RKO (cell line): ENCODE results near the gene UNCX.
"Not testable (repeated sequence)": the region's sequence is repeated elsewhere in the genome, so short reads cannot be mapped to it uniquely, and the experiment has no call there.

Source experiments
- DNase-seq: peaks from one replicate; pipeline ENCODE4 v3.0.0-alpha.2; 2016; ENCODE audit warnings: low spot score

UNCX gene

DNA sequence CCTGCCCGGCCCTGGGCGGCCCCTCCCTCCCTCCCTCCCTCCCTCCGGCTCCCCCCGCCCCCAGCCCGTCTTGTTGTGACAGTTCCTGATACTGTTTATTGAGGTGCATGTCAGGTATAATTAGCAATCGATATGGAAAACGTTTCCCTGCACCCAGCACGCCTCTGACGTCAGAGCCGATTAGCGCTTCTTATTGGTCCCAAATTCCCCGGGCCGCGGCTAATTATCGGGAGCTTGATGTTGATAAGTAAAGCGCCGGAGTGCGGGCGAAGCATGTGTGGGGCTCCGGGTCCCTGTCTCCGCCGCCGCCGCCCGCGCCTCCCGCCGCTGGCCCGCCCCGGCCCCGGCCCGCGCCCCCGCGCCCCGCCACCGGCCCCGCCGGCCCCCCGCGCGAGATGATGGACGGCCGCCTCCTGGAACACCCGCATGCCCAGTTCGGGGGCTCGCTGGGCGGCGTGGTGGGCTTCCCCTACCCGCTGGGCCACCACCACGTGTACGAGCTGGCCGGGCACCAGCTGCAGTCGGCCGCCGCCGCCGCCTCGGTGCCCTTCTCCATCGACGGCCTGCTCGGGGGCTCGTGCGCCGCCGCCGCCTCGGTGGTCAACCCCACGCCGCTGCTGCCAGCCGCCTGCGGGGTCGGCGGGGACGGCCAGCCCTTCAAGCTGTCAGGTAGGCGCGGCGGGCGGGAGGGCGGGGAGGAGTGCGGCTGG, at the start of gene UNCX:
UNCX (plus strand) TSS at position 250 of the 710 bp plus-strand sequence; CDS start at position 396, 146 bp downstream.
- DNase-seq = no peak

DNA sequence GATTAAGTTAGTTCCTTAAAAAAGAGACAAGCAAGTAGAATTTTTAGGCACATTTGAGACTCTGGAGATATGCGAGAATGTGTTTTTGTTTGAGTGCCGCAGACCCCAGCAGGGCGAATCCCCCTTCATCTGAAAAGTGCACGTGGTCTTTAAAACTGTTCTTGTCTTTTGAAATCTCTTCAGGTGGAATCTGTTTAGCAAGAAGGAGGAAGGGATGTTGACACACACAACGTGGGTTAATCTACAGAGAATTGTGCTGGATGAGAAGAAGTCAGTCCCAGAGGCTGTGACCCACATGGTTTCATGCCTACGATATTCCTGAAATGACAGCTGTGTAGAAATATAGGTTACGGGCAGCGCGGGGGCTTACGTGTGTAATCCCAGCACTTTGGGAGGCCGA, 45.5 kb upstream of the UNCX start:
- no peak for DNase-seq

GRCh38 chr7:1188720-1189294, 43.9 kb upstream of the UNCX start:
- DNase-seq = no peak

DNA sequence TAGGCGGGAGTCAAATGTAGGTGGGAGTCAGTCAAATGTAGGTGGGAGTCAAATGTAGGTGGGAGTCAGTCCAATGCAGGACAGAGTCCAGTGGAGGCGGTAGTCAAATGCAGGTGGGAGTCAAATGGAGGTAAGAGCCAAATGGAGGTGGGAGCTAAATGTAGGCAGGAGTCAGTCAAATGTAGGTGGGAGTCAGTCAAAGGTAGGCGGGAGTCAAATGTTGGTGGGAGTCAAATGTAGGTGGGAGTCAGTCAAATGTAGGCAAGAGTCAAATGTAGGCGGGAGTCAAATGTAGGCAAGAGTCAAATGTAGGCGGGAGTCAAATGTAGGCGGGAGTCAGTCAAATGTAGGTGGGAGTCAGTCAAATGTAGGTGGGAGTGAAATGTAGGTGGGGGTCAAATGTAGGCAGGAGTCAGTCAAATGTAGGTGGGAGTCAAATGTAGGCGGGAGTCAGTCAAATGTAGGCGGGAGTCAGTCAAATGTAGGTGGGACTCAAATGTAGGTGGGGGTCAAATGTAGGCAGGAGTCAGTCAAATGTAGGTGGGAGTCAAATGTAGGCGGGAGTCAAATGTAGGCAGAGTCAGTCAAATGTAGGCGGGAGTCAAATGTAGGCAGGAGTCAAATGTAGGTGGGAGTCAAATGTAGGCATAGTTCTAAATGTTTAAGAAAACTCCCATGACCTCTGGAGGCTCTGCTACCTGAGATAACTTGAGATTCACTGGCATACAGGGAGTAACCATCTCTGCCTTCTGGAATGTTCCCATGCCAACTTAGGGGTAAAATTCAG, 42.5 kb upstream of the UNCX start:
- DNase-seq = no peak

DNA sequence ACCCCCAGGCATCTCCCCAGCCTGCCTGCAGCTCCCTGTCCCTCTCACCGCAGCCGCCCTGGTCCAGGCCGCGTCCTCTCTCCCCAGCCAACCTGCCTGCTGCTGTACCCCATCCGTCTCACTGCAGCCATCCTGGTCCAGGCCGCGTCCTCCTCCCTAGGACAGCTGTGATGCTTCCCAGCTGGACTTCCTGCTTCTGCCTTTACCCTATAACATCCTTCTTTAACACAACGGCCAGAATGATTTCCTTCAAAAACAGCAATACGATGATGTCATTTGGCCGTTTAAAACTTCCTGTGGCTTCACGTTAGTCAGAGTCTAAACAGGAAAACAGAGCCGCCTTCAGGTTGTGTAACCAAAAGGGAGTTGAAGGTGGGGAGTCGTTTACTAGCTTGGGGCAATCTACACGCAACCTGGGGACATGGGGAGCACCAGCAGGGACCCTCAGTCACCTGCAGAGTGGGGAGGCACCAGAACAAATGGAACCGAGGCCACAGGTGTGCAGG, 40.4 kb upstream of the UNCX start:
- DNase-seq = peak; percentile 75

DNA sequence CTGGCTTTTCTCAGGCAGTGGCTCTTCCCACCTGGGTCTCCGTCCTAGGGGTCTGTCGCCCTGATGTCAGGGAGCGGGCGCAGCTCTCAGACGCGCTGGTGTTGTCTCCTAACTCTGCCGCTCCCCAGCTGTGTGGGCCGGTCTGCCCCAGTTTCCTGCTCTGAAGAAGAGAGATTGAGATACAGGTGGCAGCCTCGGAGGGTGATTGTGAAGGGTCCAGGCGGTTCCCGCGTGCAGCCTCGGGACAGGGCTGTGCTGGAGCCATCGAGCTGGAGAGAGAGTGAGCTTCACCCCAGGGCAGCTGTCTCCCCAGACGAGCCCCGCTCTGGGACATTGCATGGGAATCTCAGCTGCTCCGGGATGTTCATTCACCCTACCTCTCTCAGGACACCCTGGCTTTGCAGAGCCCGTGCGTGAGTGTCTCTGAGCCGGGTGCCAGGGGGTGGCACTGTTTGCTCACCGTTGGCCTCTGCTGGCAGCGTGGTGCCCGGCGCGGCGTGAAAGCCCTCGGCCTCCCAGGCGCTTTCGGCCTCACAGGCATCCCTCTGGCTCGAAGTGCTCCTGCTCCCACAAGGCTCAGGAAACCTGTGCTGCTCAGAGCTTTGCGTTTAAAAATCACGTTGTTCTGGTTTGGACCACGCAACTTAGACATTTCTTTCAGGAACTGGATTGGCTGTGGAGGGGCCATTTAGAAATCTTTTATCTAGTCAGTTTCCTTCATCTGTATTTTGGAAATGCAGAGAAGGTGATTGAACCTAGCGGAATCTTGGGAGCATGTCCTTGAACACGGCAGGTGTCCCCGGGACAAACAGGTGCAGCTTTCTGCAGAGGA, 38.9 kb upstream of the UNCX start:
- peak; percentile 25 for DNase-seq

GRCh38 chr7:1196441-1196840, 36.2 kb upstream of the UNCX start:
- not testable (repeated sequence) for DNase-seq

DNA sequence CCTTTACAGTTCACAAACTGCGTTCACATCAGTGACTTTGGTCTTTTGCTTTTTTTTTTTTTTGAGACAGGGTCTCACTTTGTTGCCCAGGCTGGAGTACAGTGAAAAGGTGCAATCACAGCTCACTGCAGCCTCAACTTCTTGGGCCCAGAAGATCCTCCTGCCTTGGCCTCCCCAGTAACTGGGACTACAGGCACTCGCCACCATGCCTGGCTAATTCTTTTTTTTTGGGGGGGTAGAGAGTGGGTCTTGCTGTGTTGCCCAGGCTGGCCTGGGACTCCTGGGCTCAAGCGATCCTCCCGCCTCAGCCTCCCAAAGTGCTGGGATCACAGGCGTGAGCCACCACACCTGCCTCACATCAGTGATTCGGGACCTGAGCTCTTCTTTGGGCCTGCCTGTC, 35.7 kb upstream of the UNCX start:
- no peak for DNase-seq

DNA sequence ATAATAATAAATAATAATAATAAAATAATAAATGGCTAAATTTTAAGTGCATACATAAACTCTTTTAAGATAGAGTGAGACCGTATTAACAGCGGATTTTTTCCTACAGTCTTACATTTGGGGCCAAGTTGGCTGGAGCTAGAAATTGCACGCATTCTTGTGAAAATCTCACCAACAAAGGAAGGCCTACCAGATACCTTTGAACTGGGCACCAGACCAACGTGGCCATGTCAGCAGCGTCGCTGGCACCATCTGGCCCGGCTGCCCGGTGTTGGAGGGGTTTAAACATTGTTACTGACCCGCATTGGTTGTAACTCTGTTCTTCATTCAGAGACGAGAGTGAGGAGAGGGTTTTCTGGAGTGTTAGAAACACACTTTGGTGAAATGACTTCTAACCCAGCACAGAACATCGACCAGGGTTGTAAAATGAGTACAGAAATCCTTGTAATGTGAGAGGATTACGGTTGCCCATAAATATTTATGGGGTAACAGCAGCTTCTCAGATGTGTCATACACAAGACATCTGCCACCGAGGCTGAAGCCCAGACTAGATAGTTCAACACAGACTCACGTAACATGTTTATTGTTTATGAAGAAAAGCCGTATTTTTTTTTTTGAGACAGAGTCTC, 34.6 kb upstream of the UNCX start:
- no peak for DNase-seq

GRCh38 chr7:1200045-1200444, 32.6 kb upstream of the UNCX start:
- no peak for DNase-seq

DNA sequence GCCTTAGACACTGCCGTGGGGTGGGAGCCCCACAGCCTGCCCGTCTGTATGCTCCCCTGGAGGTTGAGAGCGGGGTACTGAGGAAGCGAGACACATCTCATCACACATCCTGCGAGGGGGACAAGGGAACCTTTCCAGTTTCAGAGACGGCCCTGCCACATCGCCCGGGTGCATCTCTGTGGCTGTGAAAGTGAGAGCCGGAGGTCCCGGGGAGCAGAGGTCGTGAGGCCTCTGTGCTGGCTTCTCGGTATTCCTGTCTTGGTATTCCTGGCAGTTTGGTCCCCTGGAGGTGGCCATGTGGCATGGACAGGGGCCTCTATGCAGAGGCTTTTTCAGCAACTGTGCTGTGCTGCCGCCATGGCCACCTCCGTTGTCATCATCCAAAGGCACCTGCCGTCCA, 30.8 kb upstream of the UNCX start:
- DNase-seq = no peak

DNA sequence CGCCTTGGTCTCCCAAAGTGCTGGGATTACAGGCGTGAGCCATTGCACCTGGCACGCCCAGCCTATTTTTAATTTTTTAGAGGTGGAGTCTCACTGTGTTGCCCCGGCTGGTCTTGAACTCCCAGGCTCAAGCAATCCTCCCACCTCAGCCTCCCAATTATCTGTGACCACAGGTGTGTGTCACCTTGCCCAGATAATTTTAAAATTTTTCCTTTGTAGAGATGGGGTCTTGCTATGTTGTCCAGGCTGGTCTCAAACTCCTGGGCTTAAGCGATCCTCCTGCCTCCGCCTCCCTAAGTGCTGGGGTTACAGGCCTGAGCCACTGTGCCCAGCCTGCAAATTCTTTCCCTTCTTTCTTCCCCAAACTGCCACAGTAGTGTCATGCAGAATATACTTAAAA, 29.8 kb upstream of the UNCX start:
- not testable (repeated sequence) for DNase-seq

DNA sequence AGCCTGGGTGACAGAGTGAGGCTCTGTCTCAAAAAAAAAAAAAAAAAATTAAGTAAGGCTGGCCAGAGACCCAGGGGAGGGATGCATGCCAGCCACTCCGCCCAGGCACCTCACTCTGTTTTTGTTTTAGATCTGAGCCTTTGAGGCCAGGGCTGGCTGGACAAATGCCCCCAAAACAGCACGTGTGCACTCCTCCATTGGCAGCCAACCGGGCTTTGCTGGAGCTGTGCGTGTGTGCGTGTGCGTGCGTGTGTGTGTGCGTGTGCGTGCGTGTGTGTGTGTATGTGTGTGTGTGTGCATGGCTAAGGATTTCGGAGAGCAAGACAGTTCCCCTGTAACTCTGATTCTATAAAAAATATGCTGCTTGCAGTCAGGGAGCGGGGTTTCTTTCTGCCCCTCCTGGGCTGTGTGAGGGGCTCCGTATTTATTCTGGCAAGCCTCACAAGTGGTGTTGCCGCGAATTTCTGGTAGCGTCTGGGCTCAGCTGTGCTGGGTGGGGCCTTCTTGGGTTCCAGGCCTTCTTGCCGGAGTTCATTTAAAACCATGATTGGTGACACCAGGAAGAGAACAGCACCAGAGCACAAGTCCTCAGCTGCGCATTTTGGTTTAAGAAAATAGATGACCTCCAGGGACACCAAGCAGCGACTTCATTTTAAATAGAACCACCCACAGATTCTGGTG, 28.1 kb upstream of the UNCX start:
- no peak for DNase-seq

DNA sequence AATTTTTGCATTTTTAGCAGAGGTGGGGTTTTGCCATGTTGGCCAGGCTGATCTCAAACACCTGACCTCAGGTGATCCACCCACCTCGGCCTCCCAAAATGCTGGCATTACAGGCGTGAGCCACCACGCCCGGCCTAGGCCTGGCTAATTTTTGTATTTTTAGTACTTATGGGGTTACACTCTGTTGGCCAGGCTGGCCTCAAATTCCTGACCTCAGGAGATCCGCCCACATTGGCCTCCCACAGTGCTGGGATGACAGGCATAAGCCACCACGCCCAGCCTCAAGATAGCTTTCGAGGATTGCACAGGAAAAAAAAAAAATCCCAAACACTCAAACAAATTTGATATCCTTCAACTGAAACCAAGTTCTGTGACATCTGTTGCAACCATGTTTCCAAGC, 26.9 kb upstream of the UNCX start:
- DNase-seq = not testable (repeated sequence)

DNA sequence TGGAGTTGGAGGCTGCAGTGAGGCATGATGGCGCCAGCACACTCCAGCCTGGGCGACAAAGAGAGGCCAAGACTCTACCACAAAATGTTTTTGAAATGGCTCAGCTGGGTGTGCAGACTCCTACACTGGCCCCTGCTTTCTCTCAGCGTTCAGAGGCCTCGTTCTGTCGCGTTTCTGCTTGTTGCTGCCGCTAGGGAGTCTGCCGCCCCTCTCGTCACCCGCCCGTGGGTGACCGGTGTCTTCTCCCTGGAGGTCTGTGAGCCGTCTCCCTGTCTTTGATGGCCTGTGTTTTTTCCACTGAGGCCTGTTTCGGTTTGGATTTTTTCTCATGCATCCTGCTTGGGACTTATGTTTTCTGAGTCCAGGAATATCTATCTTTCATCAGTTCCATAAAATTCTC, 23.6 kb upstream of the UNCX start:
- no peak for DNase-seq

GRCh38 chr7:1210321-1210978, 22.2 kb upstream of the UNCX start:
- no peak for DNase-seq

GRCh38 chr7:1210979-1211608, 21.6 kb upstream of the UNCX start:
- DNase-seq = no peak

GRCh38 chr7:1211611-1212010, 21.1 kb upstream of the UNCX start:
- DNase-seq = peak; percentile 17

GRCh38 chr7:1212025-1212424, 20.6 kb upstream of the UNCX start:
- not testable (repeated sequence) for DNase-seq

- no peak for DNase-seq
Measured at GRCh38 chr7:1214516-1214915, 18.2 kb upstream of the UNCX start.
